GM10248 (cell line): ENCODE measurements around the gene OXCT1.

Experiments
- CTCF ChIA-PET: fragments of 300-600 bp; sonication (Branson Sonifier 250); formaldehyde crosslinking; extraction: SDS; loops from one replicate; lab custom pipeline; 2021; ENCODE audit warnings: antibody characterized with exemption; lab: Yijun Ruan, JAX
- POLR2A ChIA-PET: fragments of 350-650 bp; sonication (Branson Sonifier 250); formaldehyde crosslinking; extraction: SDS; loops from one replicate; lab custom pipeline; 2020; ENCODE audit warnings: antibody characterized with exemption; lab: Yijun Ruan, JAX
- DNase-seq: peaks from one replicate; pipeline ENCODE4 v3.0.0; 2012; ENCODE audit errors: extremely low spot score
- CTCF ChIP-seq: IDR thresholded peaks from 2 replicates; pipeline ENCODE4 v1.5.1; 2012; ENCODE audit warnings: mild to moderate bottlenecking, low read depth; ENCODE audit errors: extremely low read depth, missing control alignments, control extremely low read depth

The OXCT1 gene

GRCh38 chr5:41787265-41787664 is 83.0 kb downstream of the OXCT1 start:
- ChIA-PET POLR2A (no interaction called here), CTCF (interaction anchor here (1.0 to 2.5 kb wide), 4 partner anchors 11 to 28 kb away, joined by 3 to 18 read pairs (median 4); no protein-coding TSS in a partner anchor)
- no peak for DNase-seq

DNA sequence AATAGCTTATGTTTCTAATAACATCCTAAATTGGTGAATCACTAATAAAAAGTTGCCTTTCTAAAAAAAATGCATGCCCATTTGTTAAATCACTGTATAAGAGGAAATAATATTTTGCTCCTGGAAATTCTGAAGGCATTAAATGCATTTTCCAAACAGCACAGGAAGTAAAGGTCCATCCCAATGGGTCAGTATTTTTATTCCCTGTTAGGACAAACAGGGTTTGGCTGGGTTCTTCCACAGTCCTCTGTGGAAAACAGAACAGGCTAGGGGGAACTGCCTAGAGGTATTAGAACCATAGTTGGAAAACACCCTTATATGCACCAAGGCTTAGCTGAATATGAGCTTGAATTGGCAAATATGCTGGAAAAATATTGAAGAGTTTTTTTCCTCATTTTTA is 85.2 kb downstream of the OXCT1 start:
- DNase-seq = no peak
- TF ChIP-seq CTCF = no peak
- POLR2A ChIA-PET = interaction anchor here (0.5 kb wide), 1 partner anchor 45 kb away, joined by 3 read pairs; no protein-coding TSS in a partner anchor
- CTCF ChIA-PET = interaction anchor here (0.8 to 1.6 kb wide), 2 partner anchors 11 to 24 kb away, joined by 3 read pairs; no protein-coding TSS in a partner anchor

More at GRCh38 chr5:41787265-41787664, 83.0 kb downstream of the OXCT1 start:
- TF ChIP-seq CTCF = no peak

DNA sequence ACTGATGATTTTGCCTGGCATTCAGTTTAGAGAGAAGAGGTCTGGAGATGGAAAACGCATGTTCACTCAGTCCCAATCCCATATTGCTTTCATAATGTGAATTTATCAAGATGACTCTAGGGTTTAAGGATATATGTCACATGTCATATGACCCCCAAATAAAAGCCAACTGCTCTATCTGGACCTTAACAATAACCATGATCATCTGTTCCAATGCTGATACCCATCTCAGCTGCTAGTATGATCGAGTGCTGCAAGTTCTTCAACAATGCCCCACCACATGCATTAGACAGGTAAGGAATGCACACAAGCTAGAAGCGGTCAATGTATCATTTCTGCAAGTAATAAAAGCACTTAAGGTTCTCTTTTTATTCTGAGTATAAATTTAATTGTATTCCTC is 91.8 kb downstream of the OXCT1 start:
- CTCF ChIA-PET = interaction anchor here (0.9 to 3.2 kb wide), 6 partner anchors 9 to 24 kb away, joined by 3 to 10 read pairs (median 4); no protein-coding TSS in a partner anchor
- TF ChIP-seq CTCF = no peak
- no peak for DNase-seq
- POLR2A ChIA-PET = no interaction called here

DNA sequence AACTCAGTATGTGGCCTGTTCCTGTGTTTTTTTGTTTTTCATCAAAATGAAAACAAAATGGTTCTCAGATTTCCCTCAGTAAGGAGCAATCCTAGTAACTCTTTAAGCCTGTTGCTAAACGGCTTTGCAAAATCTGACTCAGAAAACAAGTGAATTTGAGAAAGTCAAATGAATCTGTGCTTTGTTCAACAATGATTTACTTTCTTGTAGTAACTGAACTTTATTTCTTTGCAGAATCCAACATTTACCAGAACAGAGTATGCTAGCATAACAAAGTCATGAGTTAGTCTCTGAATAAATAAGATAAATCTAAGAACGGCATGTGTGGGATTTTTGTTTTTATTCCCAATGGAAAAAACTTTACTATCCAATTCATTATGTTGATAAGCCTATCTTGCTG is 93.8 kb downstream of the OXCT1 start:
- POLR2A ChIA-PET = no interaction called here
- CTCF ChIA-PET = interaction anchor here (1.3 to 4.6 kb wide), 3 partner anchors 10 to 38 kb away, joined by 4 to 18 read pairs (median 6); no protein-coding TSS in a partner anchor
- no peak for TF ChIP-seq CTCF
- no peak for DNase-seq

DNA sequence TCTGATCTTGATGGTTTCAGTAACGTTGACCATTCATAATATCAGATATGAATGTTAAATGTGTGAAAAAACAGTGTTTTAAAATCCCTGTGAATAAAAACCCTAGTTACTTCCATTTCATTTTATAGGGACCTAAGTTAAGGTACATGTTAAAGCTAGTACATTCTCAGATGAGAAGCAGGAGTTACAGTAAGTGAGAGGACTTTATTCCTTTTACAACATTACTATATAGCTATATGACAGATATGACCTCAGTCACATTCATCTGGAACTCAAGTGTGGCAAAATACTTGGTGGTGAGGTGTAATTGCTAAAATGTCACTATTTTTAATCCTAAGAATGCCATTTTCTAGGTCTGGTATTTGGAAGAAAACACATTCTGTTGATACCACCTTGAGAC is 96.4 kb downstream of the OXCT1 start:
- ChIA-PET POLR2A (no interaction called here), CTCF (interaction anchor here (0.7 to 4.6 kb wide), 6 partner anchors 8 to 70 kb away, joined by 3 to 18 read pairs (median 4); no protein-coding TSS in a partner anchor)
- no peak for DNase-seq
- no peak for TF ChIP-seq CTCF

DNA sequence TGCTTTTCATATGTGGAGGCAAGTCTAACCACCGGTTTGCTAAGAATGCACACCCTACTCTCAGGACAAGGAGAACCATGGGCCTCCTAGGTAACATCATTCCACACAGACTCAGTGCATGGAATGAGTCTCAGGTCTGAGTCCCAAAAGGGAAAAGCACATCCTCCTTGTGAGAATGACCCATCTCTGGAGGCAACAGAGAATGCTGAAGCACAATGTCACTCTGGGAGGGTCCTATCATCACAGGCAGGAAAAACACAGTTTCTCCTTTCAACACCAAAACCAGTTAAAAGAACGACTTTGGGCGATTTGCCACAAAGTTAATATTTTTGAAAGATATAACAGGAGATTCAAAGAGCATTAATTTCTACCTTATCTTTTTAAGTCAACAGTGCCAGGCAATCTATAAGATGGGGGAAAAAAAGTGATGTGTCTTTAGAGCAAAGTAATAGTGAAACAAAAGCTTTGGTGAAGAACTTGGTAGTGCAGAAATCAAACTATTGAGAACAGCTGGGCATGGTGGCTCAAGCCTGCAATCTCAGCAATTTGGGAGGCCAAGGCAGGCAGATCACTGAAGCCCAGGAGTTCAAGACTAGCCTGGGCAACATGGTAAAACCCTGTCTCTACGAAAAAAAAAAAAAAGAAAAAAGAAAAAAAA is 97.3 kb downstream of the OXCT1 start:
- CTCF ChIA-PET = interaction anchor here (1.0 to 2.4 kb wide), 2 partner anchors 10 to 37 kb away, joined by 3 to 7 read pairs; no protein-coding TSS in a partner anchor
- no peak for DNase-seq
- no peak for TF ChIP-seq CTCF
- POLR2A ChIA-PET = no interaction called here
